A549 (cell line): ENCODE data around the gene CTDSPL. TPM values are rescaled to one million over a fixed set of nuclear protein-coding genes. Genes with fewer than 3 reads are reported as not detected.

Experiments
- ATAC-seq, 2 experiments: fragments of 200-7000 bp in 1 of 2; fragments of >200 bp in 1 of 2; cut with Nextera tagmentation in 1 of 2; cut with Tn5 transposase in 1 of 2; 3 replicates each; pipeline versions ENCODE4 v1.8.0 to v1.9.1; 2018 to 2020; ENCODE audit warnings: mild to moderate bottlenecking in 1 of 2, moderate library complexity in 1 of 2
- CTCF ChIA-PET: fragments of 300-600 bp; sonication (Branson Sonifier 250); formaldehyde crosslinking; extraction: SDS; loops from one replicate; lab custom pipeline; 2021; ENCODE audit warnings: antibody characterized with exemption, inconsistent platforms; lab: Yijun Ruan, JAX
- POLR2A ChIA-PET: fragments of 350-600 bp; formaldehyde crosslinking; extraction: SDS; loops from one replicate; lab custom pipeline; 2021; ENCODE audit warnings: antibody characterized with exemption, inconsistent platforms; lab: Yijun Ruan, JAX
- DNase-seq, 2 experiments: peaks; one replicate each; pipeline versions ENCODE4 v3.0.0 to v3.0.0-alpha.2; 2011 to 2016; ENCODE audit warnings: low read depth in 1 of 2, low spot score in 1 of 2
- FAIRE-seq: peaks from 2 replicates; lab custom pipeline; 2011; peaks lifted over from hg19 to GRCh38; lab: Jason Lieb, UNC
- H3K27ac ChIP-seq, 2 experiments: fragments of >200 bp; sonication (Bioruptor Twin); formaldehyde crosslinking; 3 replicates each; pipeline ENCODE4 v1.5.1; 2016 to 2017
- H3K4me1 ChIP-seq: fragments of >200 bp; sonication (Bioruptor Twin); formaldehyde crosslinking; 3 replicates; pipeline ENCODE4 v1.6.1; 2016
- H3K4me2 ChIP-seq: fragments of >200 bp; sonication (Bioruptor Twin); formaldehyde crosslinking; 3 replicates; pipeline ENCODE4 v1.6.1; 2016
- H3K4me3 ChIP-seq: fragments of >200 bp; sonication (Bioruptor Twin); formaldehyde crosslinking; 3 replicates; pipeline ENCODE4 v1.5.1; 2016
- H3K9me3 ChIP-seq: fragments of >200 bp; sonication (Bioruptor Twin); formaldehyde crosslinking; 3 replicates; pipeline ENCODE4 v1.6.1; 2016
- ATOH8 ChIP-seq: fragments of 250-450 bp; sonication (Bioruptor Pico); IDR thresholded peaks from 2 replicates; pipeline ENCODE4 v1.5.0; 2020; ENCODE audit warnings: low read depth, mild to moderate bottlenecking, moderate library complexity
- CBX2 ChIP-seq: fragments of 200-600 bp; sonication (generic); IDR thresholded peaks from 2 replicates; pipeline ENCODE4 v1.6.1; 2016; ENCODE audit warnings: low read depth, mild to moderate bottlenecking, borderline replicate concordance
- CTCF ChIP-seq: fragments of >200 bp; sonication (Bioruptor Twin); formaldehyde crosslinking; IDR thresholded peaks from 3 replicates; pipeline ENCODE4 v1.5.1; 2016
- E2F6 ChIP-seq: IDR thresholded peaks from 2 replicates; pipeline ENCODE4 v1.6.1; 2012; ENCODE audit warnings: low read depth, borderline replicate concordance
- EHF ChIP-seq: fragments of 250-450 bp; sonication (Bioruptor Pico); IDR thresholded peaks from 2 replicates; pipeline ENCODE4 v1.5.0; 2020; ENCODE audit warnings: mild to moderate bottlenecking
- GATA3 ChIP-seq: IDR thresholded peaks from 2 replicates; pipeline ENCODE4 v1.6.1; 2012; ENCODE audit warnings: borderline replicate concordance
- HDAC2 ChIP-seq: fragments of 200-600 bp; sonication (generic); IDR thresholded peaks from 2 replicates; pipeline ENCODE4 v1.6.1; 2016
- HMGXB4 ChIP-seq: fragments of 250-450 bp; sonication (Bioruptor Pico); IDR thresholded peaks from 2 replicates; pipeline ENCODE4 v1.5.0; 2021; ENCODE audit warnings: mild to moderate bottlenecking, moderate library complexity, borderline replicate concordance
- HOXA7 ChIP-seq: fragments of 250-450 bp; sonication (Bioruptor Pico); IDR thresholded peaks from 2 replicates; pipeline ENCODE4 v1.5.0; 2020; ENCODE audit warnings: mild to moderate bottlenecking, moderate library complexity
- HOXB5 ChIP-seq: fragments of 250-450 bp; sonication (Bioruptor Pico); IDR thresholded peaks from 2 replicates; pipeline ENCODE4 v1.5.0; 2020; ENCODE audit warnings: mild to moderate bottlenecking, moderate library complexity
- JUN ChIP-seq, 2 experiments: fragments of >200 bp; sonication (Bioruptor Twin); formaldehyde crosslinking; IDR thresholded peaks; 2 replicates in 1 of 2; 3 replicates in 1 of 2; pipeline ENCODE4 v1.6.1; 2016 to 2017
- KDM5A ChIP-seq: fragments of 200-600 bp; sonication (generic); IDR thresholded peaks from 2 replicates; pipeline ENCODE4 v1.6.1; 2016; ENCODE audit warnings: antibody characterized with exemption, mild to moderate bottlenecking
- MAZ ChIP-seq: fragments of 150-350 bp; IDR thresholded peaks from 2 replicates; pipeline ENCODE4 v1.6.1; 2014; ENCODE audit warnings: antibody characterized with exemption, low read depth, low read length, borderline replicate concordance
- MYC ChIP-seq: IDR thresholded peaks from 2 replicates; pipeline ENCODE4 v1.6.1; 2012; ENCODE audit warnings: mild to moderate bottlenecking, inconsistent platforms, low read length, improper control_type of control experiment, borderline replicate concordance
- NR3C1 ChIP-seq: fragments of >200 bp; sonication (Bioruptor Twin); formaldehyde crosslinking; IDR thresholded peaks from 3 replicates; pipeline ENCODE4 v1.6.1; 2017
- PBX3 ChIP-seq: IDR thresholded peaks from 2 replicates; pipeline ENCODE4 v1.6.1; 2012
- PHF8 ChIP-seq: fragments of 200-600 bp; sonication (generic); IDR thresholded peaks from 2 replicates; pipeline ENCODE4 v1.6.1; 2016; ENCODE audit warnings: low read depth, mild to moderate bottlenecking, antibody characterized with exemption, moderate library complexity, borderline replicate concordance
- POLR2AphosphoS2 ChIP-seq: conservative IDR thresholded peaks from 2 replicates; pipeline ENCODE4 v1.6.1; 2012; ENCODE audit warnings: low read length, improper control_type of control experiment, inconsistent platforms
- RAD21 ChIP-seq, 2 experiments: fragments of >200 bp in 1 of 2; sonication (Bioruptor Twin) in 1 of 2; formaldehyde crosslinking in 1 of 2; IDR thresholded peaks in 1 of 2; conservative IDR thresholded peaks in 1 of 2; 2 replicates in 1 of 2; 3 replicates in 1 of 2; pipeline ENCODE4 v1.6.1; 2012 to 2018; ENCODE audit warnings: inconsistent platforms in 1 of 2
- RFX5 ChIP-seq: fragments of 450-650 bp; IDR thresholded peaks from 2 replicates; pipeline ENCODE4 v1.7.1; 2014; ENCODE audit warnings: antibody characterized with exemption, mild to moderate bottlenecking, moderate library complexity
- RNF2 ChIP-seq: fragments of 200-600 bp; sonication (generic); IDR thresholded peaks from 2 replicates; pipeline ENCODE4 v1.6.1; 2016; ENCODE audit warnings: low read depth, mild to moderate bottlenecking, antibody characterized with exemption, moderate library complexity, borderline replicate concordance
- SMC3 ChIP-seq: fragments of >200 bp; sonication (Bioruptor Twin); formaldehyde crosslinking; IDR thresholded peaks from 3 replicates; pipeline ENCODE4 v1.6.1; 2018; ENCODE audit warnings: inconsistent platforms
- WGBS: methylation state at CpG from one replicate; pipeline ENCODE4 v1.1.6; 2017; ENCODE audit errors: missing lambda C conversion rate; 5-methylcytosine and 5-hydroxymethylcytosine counted together
- polyA plus RNA-seq, 4 experiments: library from polyadenylated mRNA; depleted of rRNA in 3 of 4; stranded (reverse); fragments of >200 nt; fragmentation: RNase III in 1 of 4; extraction: RNeasy Plus Mini Kit Qiagen cat#74134 plus additional on column Dnase treatment in 1 of 4; gene quantifications; 2 replicates in 3 of 4; 3 replicates in 1 of 4; pipeline ENCODE4 v1.2.3, GENCODE V29; 2011 to 2017

CTDSPL gene
- polyA plus RNA-seq, 2 of the 4 experiments (the other 2 are of a cell fraction): 9.9 to 35.1 TPM

- Histone ChIP-seq H3K4me2 (no peak overlapping the region), H3K27ac (0 out of 6 replicates have a peak overlapping the region, but pooled peaks of 1 of the 2 experiments have one; percentile 31), H3K4me3 (no peak overlapping the region), H3K9me3 (no peaks in the 10 kb centered on the region), H3K4me1 (peaks cover 9% of the 10 kb centered on the region)
- CTCF ChIA-PET: interaction anchor here (0.6 to 5.5 kb wide), 38 partner anchors 11 to 1272 kb away, joined by 3 to 52 read pairs (median 3); partner anchors contain the start of genes OXSR1 and XYLB
- ATAC-seq: peak; percentile 35 to 75
- no peak for FAIRE-seq
- peak; percentile 58 to 62 for DNase-seq
- POLR2A ChIA-PET: no interaction called here
- TF ChIP-seq CTCF (peak; percentile 72), SMC3 (peak; percentile 51; the same call in 2 of the 3 replicates), RFX5 (no peak), E2F6 (no peak), RAD21 (conservative IDR thresholded peaks at IDR 0.05 in 1 of 2, IDR thresholded peaks at IDR 0.05 in 1 of 2) (peak; percentile 56; a peak in 4 of 5 replicates), ATOH8 (CRISPR knock-in tag) (no peak), HDAC2 (no peak), RNF2 (no peak)
- WGBS: 33% methylated on average over 7 of the region's 7 CpGs
These were observed 141.7 kb downstream of the CTDSPL start for GRCh38 chr3:38003371-38003816.

GRCh38 chr3:38003817-38004414, 142.2 kb downstream of the CTDSPL start:
- POLR2A ChIA-PET: no interaction called here
- Histone ChIP-seq H3K9me3 (no peaks in the 10 kb centered on the region), H3K27ac (no peak overlapping the region), H3K4me2 (no peak overlapping the region), H3K4me1 (peaks cover 7% of the 10 kb centered on the region; the same call in 1 of the 3 replicates)
- no peak for DNase-seq
- WGBS: 63% methylated on average over 10 of the region's 11 CpGs
- FAIRE-seq: no peak
- CTCF ChIA-PET: interaction anchor here (0.6 to 5.5 kb wide), 38 partner anchors 11 to 1273 kb away, joined by 3 to 52 read pairs (median 3); partner anchors contain the start of genes OXSR1 and XYLB
- TF ChIP-seq MAZ: no peak
- no peak for TF ChIP-seq PHF8
- TF ChIP-seq EHF: no peak
- TF ChIP-seq HOXA7 (CRISPR knock-in tag): no peak
- TF ChIP-seq PBX3: no peak
- TF ChIP-seq HOXB5 (CRISPR knock-in tag): no peak
- TF ChIP-seq RAD21 (conservative IDR thresholded peaks at IDR 0.05 in 1 of 2, IDR thresholded peaks at IDR 0.05 in 1 of 2): no peak
- no peak for TF ChIP-seq POLR2AphosphoS2
- no peak for TF ChIP-seq ATOH8 (CRISPR knock-in tag)
- no peak for TF ChIP-seq HMGXB4 (CRISPR knock-in tag)
- no peak for TF ChIP-seq CTCF
- no peak for TF ChIP-seq GATA3
- no peak for TF ChIP-seq CBX2
- TF ChIP-seq MYC: no peak
- no peak for TF ChIP-seq JUN (IDR thresholded peaks at IDR 0.05)
- no peak for TF ChIP-seq NR3C1
- no peak for TF ChIP-seq KDM5A
- TF ChIP-seq, all 56 proteins: peak for 0
- no peak overlapping the region for H3K4me3 ChIP-seq
- ATAC-seq: peak; percentile 12 to 17; a peak in 5 of 6 replicates
